ENCODE measurements around the gene DNAI7. TPM values are rescaled to one million over a fixed set of nuclear protein-coding genes. Genes with fewer than 3 reads are reported as not detected.

The DNAI7 gene
- polyA plus RNA-seq, 2 of the 4 experiments (the other 2 are of a cell fraction): 0.36 to 0.43 TPM

DNA sequence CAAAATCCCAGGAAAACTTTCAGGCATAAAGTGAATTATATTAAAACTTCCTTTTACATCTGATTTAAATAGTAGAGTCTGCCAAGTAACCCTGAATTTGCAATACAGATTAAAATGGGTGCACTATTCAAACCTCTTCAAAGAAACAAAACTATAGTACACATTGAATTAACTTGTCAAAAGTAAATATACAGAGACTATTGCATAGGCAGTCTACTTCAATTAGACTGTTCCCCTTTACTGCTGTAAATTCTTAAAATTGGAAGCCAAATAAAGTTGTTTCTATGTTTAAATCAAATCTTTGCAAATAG, 48.7 kb upstream of the DNAI7 start:
- Histone ChIP-seq H3K4me1 (peaks cover 31% of the 10 kb centered on the region), H3K27ac (no peak overlapping the region), H3K4me2 (peak overlapping the region; percentile 23; the same call in 2 of the 3 replicates), H3K4me3 (no peak overlapping the region), H3K9me3 (no peaks in the 10 kb centered on the region)
- ATAC-seq (no peak), FAIRE-seq (no peak), DNase-seq (ENCODE audit: low read depth in 1 of 2, low spot score in 1 of 2) (no peak)
- ChIA-PET POLR2A (no interaction called here), CTCF (no interaction called here)
- TF ChIP-seq CHD2 (IDR thresholded peaks at IDR 0.05; ENCODE audit: low read length, partially characterized antibody) (no peak), POLR2A (IDR thresholded peaks at IDR 0.05; ENCODE audit: low read length) (no peak), ZNF302 (CRISPR knock-in tag; IDR thresholded peaks at IDR 0.05) (no peak), HOXB5 (CRISPR knock-in tag; IDR thresholded peaks at IDR 0.05) (no peak), EHMT2 (IDR thresholded peaks at IDR 0.05; ENCODE audit: low read depth) (no peak), HOXA7 (CRISPR knock-in tag; IDR thresholded peaks at IDR 0.05) (no peak), POLR2AphosphoS2 (conservative IDR thresholded peaks at IDR 0.05; ENCODE audit: low read length) (no peak), CHD4 (IDR thresholded peaks at IDR 0.05; ENCODE audit: borderline replicate concordance) (no peak), CEBPB (IDR thresholded peaks at IDR 0.05) (no peak), JUNB (IDR thresholded peaks at IDR 0.05) (no peak), CTCF (IDR thresholded peaks at IDR 0.05) (no peak), TFCP2L1 (CRISPR knock-in tag; IDR thresholded peaks at IDR 0.05) (no peak), KDM5A (IDR thresholded peaks at IDR 0.05) (no peak)
- TF ChIP-seq, protein P1, sequence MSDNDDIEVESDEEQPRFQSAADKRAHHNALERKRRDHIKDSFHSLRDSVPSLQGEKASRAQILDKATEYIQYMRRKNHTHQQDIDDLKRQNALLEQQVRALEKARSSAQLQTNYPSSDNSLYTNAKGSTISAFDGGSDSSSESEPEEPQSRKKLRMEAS (IDR thresholded peaks at IDR 0.05): no peak

- DNase-seq (ENCODE audit: low read depth in 1 of 2, low spot score in 1 of 2) (no peak), FAIRE-seq (no peak), ATAC-seq (no peak)
- POLR2A ChIA-PET: no interaction called here
- Histone ChIP-seq H3K4me2 (peak overlapping the region; percentile 23), H3K9me3 (no peaks in the 10 kb centered on the region), H3K27ac (peak overlapping the region in 1 of 2 experiments; percentile 10; a peak in 1 of 6 replicates), H3K4me1 (peaks cover 31% of the 10 kb centered on the region), H3K4me3 (no peak overlapping the region)
- CTCF ChIA-PET: no interaction called here
- TF ChIP-seq MAFK (IDR thresholded peaks at IDR 0.05; ENCODE audit: partially characterized antibody) (peak; percentile 52), TFCP2L1 (CRISPR knock-in tag; IDR thresholded peaks at IDR 0.05) (no peak)
- 72% methylated on average over 5 of the region's 5 CpGs for WGBS (ENCODE audit: missing lambda C conversion rate)
These were observed 48.2 kb upstream of the DNAI7 start for GRCh38 chr12:25242981-25243679.

DNA sequence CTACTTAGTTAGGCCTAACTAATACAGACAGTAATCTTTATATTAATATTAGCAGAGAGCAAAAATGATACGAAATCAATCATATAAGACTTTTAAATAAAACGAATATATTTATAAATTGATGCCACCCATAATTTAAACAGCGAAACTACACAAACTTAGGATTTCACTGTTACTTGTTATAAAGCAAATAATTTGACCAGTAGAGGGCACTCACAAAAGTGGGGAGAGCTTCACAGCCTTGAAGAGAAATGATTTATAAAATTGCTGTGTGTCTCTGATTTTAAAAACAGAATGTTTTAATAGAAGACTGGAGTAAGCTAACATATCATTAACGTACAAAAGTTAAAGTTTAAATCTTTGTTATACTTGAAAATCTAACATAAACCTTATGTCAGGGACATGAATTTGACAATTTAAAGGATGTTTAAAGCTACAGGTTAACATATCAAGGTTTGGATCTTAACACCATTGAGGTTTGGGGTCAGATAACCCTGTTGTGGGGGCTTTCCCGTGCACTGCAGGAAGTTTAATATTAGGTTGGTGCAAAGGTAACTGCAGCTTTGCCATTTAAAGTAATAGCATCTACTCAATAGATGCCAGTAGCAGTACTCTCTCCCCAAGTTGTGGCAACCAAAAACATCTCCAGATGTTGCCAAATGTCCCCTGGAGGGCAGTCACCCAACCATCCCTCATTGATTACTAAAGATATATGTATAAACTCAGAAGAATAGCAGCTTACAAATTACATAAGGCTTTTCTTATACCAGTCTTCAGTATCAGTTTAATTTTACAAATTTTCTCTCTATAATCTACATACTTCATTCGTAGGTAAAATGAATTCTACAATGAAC, 46.4 kb upstream of the DNAI7 start:
- DNase-seq (ENCODE audit: low read depth in 1 of 2, low spot score in 1 of 2): peak in 1 of 2 experiments; percentile 64
- peak; percentile 64 to 84; a peak in 3 of 6 replicates for ATAC-seq
- no peak overlapping the region; the same call in 2 of the 3 replicates for H3K4me2 ChIP-seq
- 29% methylated on average over 6 of the region's 6 CpGs for WGBS (ENCODE audit: missing lambda C conversion rate)
- TF ChIP-seq SMC3 (IDR thresholded peaks at IDR 0.05): peak; percentile 70
- peak; percentile 77 for TF ChIP-seq CTCF (IDR thresholded peaks at IDR 0.05)
- TF ChIP-seq, protein P2, sequence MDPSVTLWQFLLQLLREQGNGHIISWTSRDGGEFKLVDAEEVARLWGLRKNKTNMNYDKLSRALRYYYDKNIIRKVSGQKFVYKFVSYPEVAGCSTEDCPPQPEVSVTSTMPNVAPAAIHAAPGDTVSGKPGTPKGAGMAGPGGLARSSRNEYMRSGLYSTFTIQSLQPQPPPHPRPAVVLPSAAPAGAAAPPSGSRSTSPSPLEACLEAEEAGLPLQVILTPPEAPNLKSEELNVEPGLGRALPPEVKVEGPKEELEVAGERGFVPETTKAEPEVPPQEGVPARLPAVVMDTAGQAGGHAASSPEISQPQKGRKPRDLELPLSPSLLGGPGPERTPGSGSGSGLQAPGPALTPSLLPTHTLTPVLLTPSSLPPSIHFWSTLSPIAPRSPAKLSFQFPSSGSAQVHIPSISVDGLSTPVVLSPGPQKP (IDR thresholded peaks at IDR 0.05; ENCODE audit: low read depth, low read length): no peak
- TF ChIP-seq RAD21 (conservative IDR thresholded peaks at IDR 0.05 in 1 of 2, IDR thresholded peaks at IDR 0.05 in 1 of 2): peak; percentile 53 to 67
- peaks cover 34% of the 10 kb centered on the region for H3K4me1 ChIP-seq
- no peaks in the 10 kb centered on the region for H3K9me3 ChIP-seq
- POLR2A ChIA-PET: interaction anchor here (1.2 to 2.0 kb wide), 2 partner anchors 9 to 46 kb away, joined by 4 to 12 read pairs; partner anchors contain the start of genes DNAI7, ETFRF1 and KRAS
- CTCF ChIA-PET: interaction anchor here (0.6 to 1.9 kb wide), 24 partner anchors 8 to 226 kb away, joined by 3 to 7 read pairs (median 4); partner anchors contain the start of gene KRAS
- H3K4me3 ChIP-seq: no peak overlapping the region
- peak; percentile 65 for FAIRE-seq
- peak overlapping the region in 1 of 2 experiments; percentile 50; a peak in 1 of 6 replicates for H3K27ac ChIP-seq

Measured in A549 (cell line).